ENCODE results near the gene FBP2.

Gene FBP2

GRCh38 chr9:94525396-94526035 is 68.1 kb downstream of the FBP2 start:
- no peaks in the 10 kb centered on the region for H3K4me1 Mint-ChIP-seq (ENCODE audit: low read depth)
- H3K27ac Mint-ChIP-seq: no peak overlapping the region
- DNase-seq: no peak
- peaks cover 19% of the 10 kb centered on the region for H3K27me3 Mint-ChIP-seq
- no peak overlapping the region for H3K4me3 Mint-ChIP-seq
- no peaks in the 10 kb centered on the region for H3K36me3 Mint-ChIP-seq (ENCODE audit: low read depth)
- no peaks in the 10 kb centered on the region for H3K9me3 Mint-ChIP-seq

- no peak overlapping the region for H3K27ac Mint-ChIP-seq
These were observed 76.4 kb downstream of the FBP2 start for GRCh38 chr9:94517254-94517653.

GRCh38 chr9:94514722-94515121 is 78.9 kb downstream of the FBP2 start:
- Mint-ChIP-seq H3K4me3 (no peak overlapping the region), H3K9me3 (no peaks in the 10 kb centered on the region), H3K27ac (no peak overlapping the region), H3K36me3 (ENCODE audit: low read depth) (no peaks in the 10 kb centered on the region), H3K4me1 (ENCODE audit: low read depth) (peaks cover 2% of the 10 kb centered on the region), H3K27me3 (peaks cover 11% of the 10 kb centered on the region)
- DNase-seq: no peak

More at GRCh38 chr9:94517254-94517653, 76.4 kb downstream of the FBP2 start:
- Mint-ChIP-seq H3K4me3 (no peak overlapping the region), H3K36me3 (ENCODE audit: low read depth) (no peaks in the 10 kb centered on the region), H3K27me3 (peaks cover 11% of the 10 kb centered on the region), H3K4me1 (ENCODE audit: low read depth) (no peaks in the 10 kb centered on the region), H3K9me3 (no peaks in the 10 kb centered on the region)
- no peak for DNase-seq

GRCh38 chr9:94511955-94512265 is 81.7 kb downstream of the FBP2 start:
- Mint-ChIP-seq H3K4me3 (no peak overlapping the region), H3K36me3 (ENCODE audit: low read depth) (no peaks in the 10 kb centered on the region), H3K27ac (no peak overlapping the region), H3K9me3 (no peaks in the 10 kb centered on the region), H3K4me1 (ENCODE audit: low read depth) (peaks cover 2% of the 10 kb centered on the region), H3K27me3 (peaks cover 12% of the 10 kb centered on the region)
- DNase-seq: no peak

GRCh38 chr9:94511134-94511954 is 82.3 kb downstream of the FBP2 start:
- Mint-ChIP-seq H3K27ac (no peak overlapping the region), H3K9me3 (no peaks in the 10 kb centered on the region), H3K4me1 (ENCODE audit: low read depth) (peaks cover 2% of the 10 kb centered on the region), H3K27me3 (peaks cover 15% of the 10 kb centered on the region), H3K36me3 (ENCODE audit: low read depth) (no peaks in the 10 kb centered on the region), H3K4me3 (no peak overlapping the region)
- DNase-seq: no peak

Measured in activated T-cell treated with anti-CD3 and anti-CD28 coated beads, Interleukin-2, amount 50 U/mL, for 24 hours (primary cell).